Stimulated activated CD8-positive, alpha-beta memory T cell treated with anti-CD3 and anti-CD28 coated beads, Interleukin-12 subunit alpha, Interleukin-12 subunit beta, amount 100 ng/mL, for 24 hours (primary cell): Measurements from ENCODE around the gene ZNF512.

Experiments
- DNase-seq: peaks from one replicate; pipeline ENCODE4 v3.0.0-alpha.2; 2020; ENCODE audit errors: extremely low read depth

The ZNF512 gene

GRCh38 chr2:27634291-27634690 lies 51.4 kb downstream of the ZNF512 start:
- no peak for DNase-seq

- no peak for DNase-seq
Measured at GRCh38 chr2:27636766-27637165, 53.9 kb downstream of the ZNF512 start.

GRCh38 chr2:27638037-27638637 lies 55.3 kb downstream of the ZNF512 start:
- DNase-seq = no peak

- no peak for DNase-seq
Measured at GRCh38 chr2:27638709-27639108, 55.9 kb downstream of the ZNF512 start.

- no peak for DNase-seq
Measured at GRCh38 chr2:27640722-27641245, 57.9 kb downstream of the ZNF512 start.

- DNase-seq = no peak
Measured at GRCh38 chr2:27645197-27645596, 62.4 kb downstream of the ZNF512 start.

GRCh38 chr2:27647289-27647688 lies 64.4 kb downstream of the ZNF512 start:
- no peak for DNase-seq

GRCh38 chr2:27647737-27648136 lies 64.9 kb downstream of the ZNF512 start:
- DNase-seq = no peak

GRCh38 chr2:27651056-27651455 lies 68.2 kb downstream of the ZNF512 start:
- no peak for DNase-seq

- no peak for DNase-seq
Measured at GRCh38 chr2:27652341-27652740, 69.5 kb downstream of the ZNF512 start.

- DNase-seq = no peak
Measured at GRCh38 chr2:27652790-27653189, 69.9 kb downstream of the ZNF512 start.

- DNase-seq = no peak
Measured at GRCh38 chr2:27653397-27653796, 70.6 kb downstream of the ZNF512 start.

GRCh38 chr2:27655155-27655951 lies 72.5 kb downstream of the ZNF512 start:
- no peak for DNase-seq

GRCh38 chr2:27661371-27661770 lies 78.5 kb downstream of the ZNF512 start:
- no peak for DNase-seq

GRCh38 chr2:27663285-27664153 lies 80.7 kb downstream of the ZNF512 start, which contains the start of the genes SLC4A1AP and SUPT7L:
Gene SLC4A1AP, plus strand, starts transcription at chr2:27663889. Its CDS starts 26 bp downstream, at chr2:27663915.
Gene SUPT7L, minus strand, starts transcription at chr2:27663614. Its CDS starts 1,422 bp downstream, at chr2:27662192.
- DNase-seq = peak; percentile 39

- no peak for DNase-seq
Measured at GRCh38 chr2:27664154-27664574, 81.3 kb downstream of the ZNF512 start.

GRCh38 chr2:27664622-27665363 lies 82.0 kb downstream of the ZNF512 start:
- DNase-seq = no peak

- no peak for DNase-seq
Measured at GRCh38 chr2:27667446-27667845, 84.6 kb downstream of the ZNF512 start.

- DNase-seq = no peak
Measured at GRCh38 chr2:27671235-27671634, 88.4 kb downstream of the ZNF512 start.
